CD4-positive, alpha-beta T cell (primary cell): ENCODE measurements around the gene SPATA13. TPM values are rescaled to one million over a fixed set of nuclear protein-coding genes. Genes with fewer than 3 reads are reported as not detected.

Experiments
- ATAC-seq: fragments of 200-7000 bp; cut with Tn5 transposase; one replicate; pipeline ENCODE4 v1.10.0; 2022; ENCODE audit warnings: mild to moderate bottlenecking; ENCODE audit not compliant: poor library complexity
- CTCF ChIA-PET: fragments of 350-600 bp; sonication (Branson Sonifier 250); formaldehyde crosslinking; loops from one replicate; lab custom pipeline; 2021; ENCODE audit warnings: antibody characterized with exemption, inconsistent platforms; lab: Charles Lee
- POLR2A ChIA-PET: fragments of 350-600 bp; sonication (Branson Sonifier 250); formaldehyde crosslinking; loops from one replicate; lab custom pipeline; 2021; ENCODE audit warnings: antibody characterized with exemption, inconsistent platforms; lab: Charles Lee
- DNase-seq, 14 experiments: peaks; one replicate each; pipeline ENCODE4 v3.0.0-alpha.2; 2013 to 2020; ENCODE audit warnings: mixed read lengths in 2 of 14
- H3K27ac ChIP-seq, 2 donors: one replicate each; pipeline versions ENCODE4 v1.5.1 to v1.7.0; 2013; ENCODE audit warnings: low read length in 2 of 2, low read depth in 1 of 2, mild to moderate bottlenecking in 1 of 2
- H3K27me3 ChIP-seq, 2 experiments: 1 replicate in 1 of 2; 2 replicates in 1 of 2; pipeline versions ENCODE4 v1.6.1 to v1.7.0; 2013; ENCODE audit warnings: low read length in 2 of 2, control low read depth in 1 of 2, mild to moderate bottlenecking in 1 of 2, moderate library complexity in 1 of 2; ENCODE audit not compliant: insufficient read depth in 2 of 2, control insufficient read depth in 1 of 2
- H3K36me3 ChIP-seq: one replicate; pipeline ENCODE4 v1.6.1; 2013; ENCODE audit warnings: low read length, control low read depth; ENCODE audit not compliant: insufficient read depth
- H3K4me1 ChIP-seq: one replicate; pipeline ENCODE4 v1.6.1; 2013; ENCODE audit warnings: low read length, control low read depth; ENCODE audit not compliant: insufficient read depth
- H3K4me3 ChIP-seq: one replicate; pipeline ENCODE4 v1.5.1; 2013; ENCODE audit warnings: mild to moderate bottlenecking, low read length, moderate library complexity
- H3K9me3 ChIP-seq, 2 experiments: 1 replicate in 1 of 2; 2 replicates in 1 of 2; pipeline versions ENCODE4 v1.6.1 to v1.7.0; 2013; ENCODE audit warnings: low read length in 2 of 2, mild to moderate bottlenecking in 2 of 2, control low read depth in 1 of 2, moderate library complexity in 1 of 2; ENCODE audit not compliant: control insufficient read depth in 1 of 2, insufficient read depth in 1 of 2
- H3K27ac Mint-ChIP-seq: one replicate; pipeline ENCODE4 v1.8.0; 2020; ENCODE audit warnings: mixed read lengths
- H3K27me3 Mint-ChIP-seq: one replicate; pipeline ENCODE4 v1.8.0; 2021; ENCODE audit warnings: mixed read lengths
- H3K36me3 Mint-ChIP-seq: one replicate; pipeline ENCODE4 v1.8.0; 2021; ENCODE audit warnings: low read depth, mixed read lengths
- H3K4me1 Mint-ChIP-seq: one replicate; pipeline ENCODE4 v1.8.0; 2021; ENCODE audit warnings: low read depth, mixed read lengths
- H3K4me3 Mint-ChIP-seq: one replicate; pipeline ENCODE4 v1.8.0; 2020; ENCODE audit warnings: mild to moderate bottlenecking, mixed read lengths
- H3K9me3 Mint-ChIP-seq: one replicate; pipeline ENCODE4 v1.8.0; 2020; ENCODE audit warnings: mixed read lengths
- CTCF ChIP-seq: fragments of 200-600 bp; IDR thresholded peaks from one replicate; pipeline ENCODE4 v1.8.0; 2022; ENCODE audit warnings: antibody characterized with exemption, mild to moderate bottlenecking
- intact Hi-C, 2 experiments: fragments of 100-400 bp; cut with DNase I in 1 of 2; cut with micrococcal nuclease in 1 of 2; formaldehyde crosslinking; loops; one replicate each; pipeline versions ENCODE4 v1.15.1 to v1.9.0; 2023 to 2025; cut with DNase I, micrococcal nuclease
- total RNA-seq, 174 experiments: library from RNA in 2 of 174; stranded (reverse) in 2 of 174; gene quantifications; one replicate each; pipeline ENCODE4 v1.2.3 and lab custom pipeline; 2021 to 2026

SPATA13 gene
- total RNA-seq, 2 experiments from 2014 or later: 87.7 to 94.6 TPM

- intact Hi-C loops: no loop called here
- Histone ChIP-seq H3K27ac (no peak overlapping the region), H3K27me3 (no peaks in the 10 kb centered on the region), H3K9me3 (no peaks in the 10 kb centered on the region), H3K4me1 (no peaks in the 10 kb centered on the region), H3K4me3 (no peak overlapping the region), H3K36me3 (no peaks in the 10 kb centered on the region)
- Mint-ChIP-seq H3K4me1 (no peaks in the 10 kb centered on the region), H3K27ac (no peak overlapping the region), H3K4me3 (no peak overlapping the region), H3K27me3 (no peaks in the 10 kb centered on the region), H3K36me3 (no peaks in the 10 kb centered on the region), H3K9me3 (no peaks in the 10 kb centered on the region)
- ATAC-seq (no peak), DNase-seq (no peak)
- POLR2A ChIA-PET: interaction anchor here (1.0 kb wide), 1 partner anchor 8 kb away, joined by 4 read pairs; the partner anchor contains the start of gene SPATA13
- CTCF ChIA-PET: no interaction called here
- no peak for TF ChIP-seq CTCF
These were observed 8.0 kb upstream of the SPATA13 start for GRCh38 chr13:24152292-24153214.

GRCh38 chr13:24153347-24153746 is 7.2 kb upstream of the SPATA13 start:
- intact Hi-C loops: no loop called here

GRCh38 chr13:24153979-24154701 is 6.4 kb upstream of the SPATA13 start:
- Mint-ChIP-seq H3K27me3 (no peaks in the 10 kb centered on the region), H3K9me3 (no peaks in the 10 kb centered on the region), H3K4me1 (no peaks in the 10 kb centered on the region), H3K27ac (no peak overlapping the region), H3K4me3 (no peak overlapping the region), H3K36me3 (no peaks in the 10 kb centered on the region)
- ChIA-PET CTCF (no interaction called here), POLR2A (no interaction called here)
- H3K27ac ChIP-seq: no peak overlapping the region
- intact Hi-C loops: no loop called here
- no peaks in the 10 kb centered on the region for H3K36me3 ChIP-seq
- ATAC-seq (no peak), DNase-seq (no peak)
- no peaks in the 10 kb centered on the region for H3K9me3 ChIP-seq
- H3K27me3 ChIP-seq: no peaks in the 10 kb centered on the region
- no peaks in the 10 kb centered on the region for H3K4me1 ChIP-seq
- no peak overlapping the region for H3K4me3 ChIP-seq
- no peak for TF ChIP-seq CTCF

More at GRCh38 chr13:24153347-24153746, 7.2 kb upstream of the SPATA13 start:
- CTCF ChIA-PET: no interaction called here
- Histone ChIP-seq H3K27ac (no peak overlapping the region), H3K27me3 (no peaks in the 10 kb centered on the region), H3K4me3 (no peak overlapping the region), H3K36me3 (no peaks in the 10 kb centered on the region), H3K4me1 (no peaks in the 10 kb centered on the region), H3K9me3 (no peaks in the 10 kb centered on the region)
- no peak for TF ChIP-seq CTCF
- DNase-seq (no peak), ATAC-seq (no peak)
- no peaks in the 10 kb centered on the region for H3K4me1 Mint-ChIP-seq
- no peaks in the 10 kb centered on the region for H3K9me3 Mint-ChIP-seq
- no peaks in the 10 kb centered on the region for H3K36me3 Mint-ChIP-seq
- H3K4me3 Mint-ChIP-seq: no peak overlapping the region
- POLR2A ChIA-PET: no interaction called here
- H3K27me3 Mint-ChIP-seq: no peaks in the 10 kb centered on the region
- no peak overlapping the region for H3K27ac Mint-ChIP-seq
